ENCODE data around the gene MGRN1. TPM values are rescaled to one million over a fixed set of nuclear protein-coding genes. Genes with fewer than 3 reads are reported as not detected.

The MGRN1 gene
- total and polyA plus RNA-seq, 2 of the 13 experiments (the other 11 are each of a cell fraction or from before 2014, with no cell fraction given), result 11.9 to 12.6 TPM

GRCh38 chr16:4633910-4634635 lies 9.4 kb downstream of the MGRN1 start:
- peaks cover under 1% of the 10 kb centered on the region; the same call in 1 of the 2 replicates for H4K20me1 ChIP-seq (ENCODE audit: insufficient read depth, low read length)
- intact Hi-C loops (cut with micrococcal nuclease; ENCODE audit: unreplicated experiment) (no loop called here), in situ Hi-C loops (cut with HindIII; ENCODE audit: extremely low pct_ligation_motif_present, low pct_unique_long_range_greater_than_20kb) (no loop called here)
- H3K27me3 ChIP-seq (ENCODE audit: control insufficient read depth in 1 of 2, insufficient read depth in 2 of 2, low read length in 2 of 2), result no peaks in the 10 kb centered on the region
- peaks cover 17 to 21% of the 10 kb centered on the region in 2 experiments; a peak in 4 of 5 replicates for H3K36me3 ChIP-seq (replicated peaks in 1 of 2; ENCODE audit: control insufficient read depth in 1 of 2, insufficient read depth in 2 of 2, low read length in 2 of 2)
- H3K27ac ChIP-seq (ENCODE audit: extremely low read length, insufficient read depth, low read length), result no peak overlapping the region
- POLR2A ChIA-PET, result interaction anchor here (1.1 kb wide), 1 partner anchor 16 kb away, joined by 5 read pairs; no protein-coding TSS in a partner anchor
- CTCF ChIA-PET (ENCODE audit: low intra/inter-chr PET ratio, low total read pairs), result no interaction called here
- H3K4me3 ChIP-seq (replicated peaks in 1 of 3; ENCODE audit: insufficient read depth in 1 of 3, low read depth in 2 of 3, low read length in 3 of 3), result no peak overlapping the region
- H3K9ac ChIP-seq (ENCODE audit: insufficient read depth, low read depth, low read length), result no peak overlapping the region
- no peak overlapping the region for H3K4me2 ChIP-seq (ENCODE audit: low read depth, low read length)
- H3K9me3 ChIP-seq (ENCODE audit: low read length), result peaks cover 10% of the 10 kb centered on the region
- DNase-seq (ENCODE audit: low spot score) (no peak), FAIRE-seq (no peak), ATAC-seq (no peak)
- peaks cover 17% of the 10 kb centered on the region for H3K4me1 ChIP-seq (ENCODE audit: insufficient read depth, low read length)
- no peak overlapping the region for H2AFZ ChIP-seq (ENCODE audit: low read length)
- 91% methylated on average over 20 of the region's 20 CpGs for WGBS (ENCODE audit: low lambda C conversion rate)
- BruUV-seq (replicated peaks), result no TSS peak
- H3K79me2 ChIP-seq (ENCODE audit: insufficient read depth, low read length), result peaks cover 66% of the 10 kb centered on the region
- TF ChIP-seq MXD4 (CRISPR knock-in tag; IDR thresholded peaks at IDR 0.05) (no peak), PATZ1 (CRISPR knock-in tag; IDR thresholded peaks at IDR 0.05) (0 out of 2 replicates have a peak, but pooled peaks have one; percentile 14), ZNF180 (CRISPR knock-in tag; IDR thresholded peaks at IDR 0.05; ENCODE audit: borderline replicate concordance, low read depth) (no peak), TBX3 (IDR thresholded peaks at IDR 0.05; ENCODE audit: borderline replicate concordance) (no peak), KDM2A (CRISPR knock-in tag; IDR thresholded peaks at IDR 0.05; ENCODE audit: borderline replicate concordance, low read depth) (no peak), ZNF609 (CRISPR knock-in tag; IDR thresholded peaks at IDR 0.05; ENCODE audit: borderline replicate concordance) (no peak), YY1 (IDR thresholded peaks at IDR 0.05; ENCODE audit: insufficient read depth, insufficient replicate concordance, low read depth, low read length) (no peak), ZSCAN22 (CRISPR knock-in tag; IDR thresholded peaks at IDR 0.05) (no peak), FOXK1 (CRISPR knock-in tag; IDR thresholded peaks at IDR 0.05; ENCODE audit: borderline replicate concordance, low read depth) (no peak), FOXO1 (CRISPR knock-in tag; IDR thresholded peaks at IDR 0.05) (no peak), ZNF124 (CRISPR knock-in tag; IDR thresholded peaks at IDR 0.05) (no peak)
- TF ChIP-seq, protein P1, sequence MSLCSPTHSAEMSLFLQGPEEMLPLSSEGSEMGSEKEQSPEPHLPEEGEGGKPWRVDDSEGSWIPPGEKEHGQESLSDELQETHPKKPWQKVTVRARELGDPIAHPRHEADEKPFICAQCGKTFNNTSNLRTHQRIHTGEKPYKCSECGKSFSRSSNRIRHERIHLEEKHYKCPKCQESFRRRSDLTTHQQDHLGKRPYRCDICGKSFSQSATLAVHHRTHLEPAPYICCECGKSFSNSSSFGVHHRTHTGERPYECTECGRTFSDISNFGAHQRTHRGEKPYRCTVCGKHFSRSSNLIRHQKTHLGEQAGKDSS (CRISPR knock-in tag; IDR thresholded peaks at IDR 0.05; ENCODE audit: borderline replicate concordance, low read depth), result 0 out of 2 replicates have a peak, but pooled peaks have one; percentile 63

All from HepG2 (cell line).